PFSK-1 (cell line): ENCODE measurements around the gene YIPF7.

Experiments
- FOXP2 ChIP-seq: optimal IDR thresholded peaks from 2 replicates; pipeline ENCODE3; 2011; ENCODE audit warnings: borderline replicate concordance, control low read depth, inconsistent platforms; ENCODE audit not compliant: insufficient read depth; ENCODE audit errors: extremely low read length, extremely low read depth
- POLR2AphosphoS5 ChIP-seq: IDR thresholded peaks from 2 replicates; pipeline ENCODE4 v1.6.1; 2012; ENCODE audit warnings: low read depth, mild to moderate bottlenecking, control low read depth, low read length, moderate library complexity
- SIN3A ChIP-seq: IDR thresholded peaks from 2 replicates; pipeline ENCODE4 v1.6.1; 2012; ENCODE audit warnings: mild to moderate bottlenecking, low read length, moderate library complexity, borderline replicate concordance; ENCODE audit not compliant: insufficient read depth
- TAF1 ChIP-seq: IDR thresholded peaks from 2 replicates; pipeline ENCODE4 v1.6.1; 2012; ENCODE audit warnings: low read length, control low read depth, borderline replicate concordance; ENCODE audit not compliant: insufficient read depth
- TF ChIP-seq, protein P1 (sequence below), 2 experiments: IDR thresholded peaks; 2 replicates each; pipeline versions ENCODE4 v1.6.1 to v1.8.0; 2011 to 2012; ENCODE audit warnings: low read depth in 2 of 2, low read length in 2 of 2, control low read depth in 1 of 2, inconsistent platforms in 1 of 2, mild to moderate bottlenecking in 1 of 2, moderate library complexity in 1 of 2; ENCODE audit not compliant: insufficient read depth in 1 of 2

YIPF7 gene

DNA sequence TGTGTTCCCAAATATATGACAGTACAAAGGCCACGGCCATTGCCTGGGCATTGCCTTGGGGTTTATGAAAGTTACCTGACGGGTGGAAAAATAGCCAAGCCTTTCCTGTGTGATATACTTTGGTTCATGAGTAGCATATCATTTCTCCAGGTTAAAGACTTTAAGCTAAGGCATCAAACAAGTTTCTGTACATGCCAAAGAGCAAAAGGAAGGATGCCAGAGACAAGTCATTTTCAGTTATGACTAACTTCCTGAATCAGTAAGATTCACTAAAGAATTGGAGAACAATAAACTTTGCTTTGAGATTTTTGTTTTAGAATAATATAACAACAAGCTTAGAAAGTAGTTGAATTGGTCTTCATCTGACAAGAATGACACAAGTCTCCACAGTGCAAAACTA lies 17.1 kb upstream of the YIPF7 start:
- no peak for TF ChIP-seq POLR2AphosphoS5
- no peak for TF ChIP-seq TAF1
- TF ChIP-seq, protein P1, sequence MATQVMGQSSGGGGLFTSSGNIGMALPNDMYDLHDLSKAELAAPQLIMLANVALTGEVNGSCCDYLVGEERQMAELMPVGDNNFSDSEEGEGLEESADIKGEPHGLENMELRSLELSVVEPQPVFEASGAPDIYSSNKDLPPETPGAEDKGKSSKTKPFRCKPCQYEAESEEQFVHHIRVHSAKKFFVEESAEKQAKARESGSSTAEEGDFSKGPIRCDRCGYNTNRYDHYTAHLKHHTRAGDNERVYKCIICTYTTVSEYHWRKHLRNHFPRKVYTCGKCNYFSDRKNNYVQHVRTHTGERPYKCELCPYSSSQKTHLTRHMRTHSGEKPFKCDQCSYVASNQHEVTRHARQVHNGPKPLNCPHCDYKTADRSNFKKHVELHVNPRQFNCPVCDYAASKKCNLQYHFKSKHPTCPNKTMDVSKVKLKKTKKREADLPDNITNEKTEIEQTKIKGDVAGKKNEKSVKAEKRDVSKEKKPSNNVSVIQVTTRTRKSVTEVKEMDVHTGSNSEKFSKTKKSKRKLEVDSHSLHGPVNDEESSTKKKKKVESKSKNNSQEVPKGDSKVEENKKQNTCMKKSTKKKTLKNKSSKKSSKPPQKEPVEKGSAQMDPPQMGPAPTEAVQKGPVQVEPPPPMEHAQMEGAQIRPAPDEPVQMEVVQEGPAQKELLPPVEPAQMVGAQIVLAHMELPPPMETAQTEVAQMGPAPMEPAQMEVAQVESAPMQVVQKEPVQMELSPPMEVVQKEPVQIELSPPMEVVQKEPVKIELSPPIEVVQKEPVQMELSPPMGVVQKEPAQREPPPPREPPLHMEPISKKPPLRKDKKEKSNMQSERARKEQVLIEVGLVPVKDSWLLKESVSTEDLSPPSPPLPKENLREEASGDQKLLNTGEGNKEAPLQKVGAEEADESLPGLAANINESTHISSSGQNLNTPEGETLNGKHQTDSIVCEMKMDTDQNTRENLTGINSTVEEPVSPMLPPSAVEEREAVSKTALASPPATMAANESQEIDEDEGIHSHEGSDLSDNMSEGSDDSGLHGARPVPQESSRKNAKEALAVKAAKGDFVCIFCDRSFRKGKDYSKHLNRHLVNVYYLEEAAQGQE (IDR thresholded peaks at IDR 0.05; ENCODE audit: insufficient read depth in 1 of 2, low read depth in 2 of 2, low read length in 2 of 2), result no peak
- no peak for TF ChIP-seq SIN3A
- no peak for TF ChIP-seq FOXP2

DNA sequence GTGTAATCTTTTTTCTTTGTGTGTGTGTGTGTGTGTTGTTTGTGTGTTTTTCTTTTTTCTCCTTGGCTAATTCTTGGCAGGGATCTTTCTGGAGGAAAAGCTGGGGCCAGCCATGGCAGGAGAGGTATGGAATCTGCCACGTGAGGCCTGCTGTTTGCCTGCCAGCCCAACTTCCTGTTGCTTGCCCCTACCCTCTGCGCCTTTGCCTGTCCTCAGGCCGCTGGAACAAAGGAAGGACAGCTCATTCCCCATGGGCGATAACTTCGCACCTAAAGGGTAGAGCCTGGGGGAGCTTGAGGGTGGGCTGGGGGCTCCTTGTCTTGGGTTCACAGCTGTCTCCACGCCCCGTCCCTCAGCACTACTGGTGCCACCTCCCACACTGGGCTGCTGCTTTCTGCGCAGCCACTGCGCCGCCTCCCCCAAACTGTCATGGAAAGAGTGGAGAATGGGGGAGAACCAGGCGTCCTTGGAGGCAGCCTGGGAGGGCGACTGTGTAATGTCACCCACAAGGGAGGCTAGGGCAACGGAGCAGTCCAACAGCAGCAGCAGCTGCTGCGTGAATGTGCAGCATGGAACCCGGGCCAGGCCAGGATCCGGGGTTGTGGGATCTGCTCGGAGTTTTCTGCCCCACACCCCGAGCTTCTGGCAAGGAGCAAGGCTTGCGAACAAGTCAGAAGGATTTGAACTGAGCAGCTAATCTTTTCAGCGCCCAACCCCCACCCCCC lies 12.3 kb upstream of the YIPF7 start:
- TF ChIP-seq FOXP2 (no peak), TAF1 (no peak), POLR2AphosphoS5 (no peak), SIN3A (no peak)
- TF ChIP-seq, protein P1 (IDR thresholded peaks at IDR 0.05; ENCODE audit: insufficient read depth in 1 of 2, low read depth in 2 of 2, low read length in 2 of 2), result no peak

- TF ChIP-seq POLR2AphosphoS5, result no peak
- TF ChIP-seq, protein P1 (IDR thresholded peaks at IDR 0.05; ENCODE audit: insufficient read depth in 1 of 2, low read depth in 2 of 2, low read length in 2 of 2), result no peak
- no peak for TF ChIP-seq SIN3A
- TF ChIP-seq FOXP2, result no peak
Observed at GRCh38 chr4:44662623-44663005, 11.2 kb upstream of the YIPF7 start.

GRCh38 chr4:44661940-44662622 lies 10.7 kb upstream of the YIPF7 start:
- no peak for TF ChIP-seq FOXP2
- no peak for TF ChIP-seq POLR2AphosphoS5
- TF ChIP-seq, protein P1 (IDR thresholded peaks at IDR 0.05; ENCODE audit: insufficient read depth in 1 of 2, low read depth in 2 of 2, low read length in 2 of 2), result no peak
- no peak for TF ChIP-seq TAF1
- TF ChIP-seq SIN3A, result no peak
